ENCODE results near the gene DSEL. TPM values are rescaled to one million over a fixed set of nuclear protein-coding genes. Genes with fewer than 3 reads are reported as not detected.

The DSEL gene
- 1 to 10 TPM in 2 of 5 experiments, under 1 TPM in 2, not detected in 1; 0.54 to 1.1 (median 1.0) TPM for total RNA-seq
- polyA plus RNA-seq = under 1 TPM; 0.23 to 0.33 TPM
- 3.8 reads per million, percentile 19 among the genes with 10 or more reads in this experiment for total RNA-seq

DNA sequence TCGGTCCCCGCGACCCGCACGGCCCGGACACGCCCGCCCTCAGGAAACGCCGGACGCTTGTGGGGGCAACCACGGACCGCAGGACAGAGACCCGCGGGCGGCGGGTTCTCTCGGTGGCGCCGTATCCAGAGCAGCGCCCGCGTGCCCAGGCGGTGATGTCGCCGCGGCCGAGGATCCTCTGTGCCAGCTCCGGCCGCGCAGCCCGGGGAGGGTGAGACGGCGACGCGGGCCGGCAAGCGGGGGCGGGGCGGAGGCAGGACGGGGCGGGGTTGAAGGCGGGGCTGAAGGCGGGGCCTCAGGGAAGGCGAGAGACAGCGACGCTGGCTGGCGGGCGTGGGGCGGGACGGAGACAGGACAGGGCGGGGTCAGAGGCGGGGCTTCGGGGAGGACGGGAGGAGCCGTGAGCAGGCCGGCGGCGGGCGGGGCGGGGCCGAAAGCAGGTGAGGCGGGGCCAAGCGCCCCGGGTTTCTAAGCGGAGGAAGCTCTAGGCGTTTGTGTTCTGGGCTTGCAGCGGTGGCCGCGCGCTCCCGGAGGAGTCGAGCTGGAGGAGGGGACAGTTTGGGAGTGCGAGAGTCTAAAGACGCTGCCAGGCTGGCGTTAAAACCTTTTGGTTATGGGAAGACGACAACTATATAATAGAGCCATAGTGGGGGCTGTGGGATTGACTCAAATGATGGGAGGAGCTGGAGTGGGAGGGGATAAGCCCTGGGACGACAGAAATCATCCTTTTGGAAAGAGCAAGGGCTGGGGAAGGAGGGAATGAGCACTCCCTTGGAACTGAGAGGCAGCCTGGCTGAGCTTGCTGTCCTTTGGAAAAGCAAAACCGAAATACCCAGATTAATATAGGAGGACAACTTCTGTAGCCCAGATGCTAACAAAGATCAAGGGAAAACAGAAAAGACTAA lies at the start of gene DSEL:
Gene DSEL (minus strand): TSS at position 182 of the 905 bp plus-strand sequence. CDS start 2,112 bp downstream, outside the sequence.
- peak within 1 kb of the TSS; percentile 83 for H3K4me3 ChIP-seq (ENCODE audit: low read length)
- peak; percentile 99 for ATAC-seq
- peak within 1 kb of the TSS; percentile 88 to 97 (median 96) for H3K4me3 Mint-ChIP-seq

DNA sequence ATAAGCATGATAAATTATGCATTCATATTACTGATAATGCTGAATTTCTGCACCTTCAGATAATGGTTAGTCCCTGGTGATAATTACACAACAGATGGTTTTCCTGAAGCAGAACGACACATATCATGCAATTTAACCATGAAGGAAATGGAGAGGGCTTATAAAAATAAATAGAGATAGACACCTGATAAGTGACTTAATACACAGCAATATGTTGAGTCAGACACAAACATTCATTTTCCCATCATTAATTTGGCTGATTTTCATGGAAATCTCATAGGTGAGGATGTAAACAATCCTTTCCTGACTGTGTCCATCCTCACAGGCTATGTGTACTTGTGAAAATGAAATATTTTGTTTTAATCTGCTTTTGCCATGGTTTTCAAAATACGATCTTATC lies 36.9 kb upstream of the DSEL start:
- DNase-seq (no peak), ATAC-seq (no peak)
- no peaks in the 10 kb centered on the region for H3K4me1 ChIP-seq (ENCODE audit: control insufficient read depth in 2 of 2, insufficient read depth in 2 of 2, low read length in 2 of 2)
- no peak overlapping the region for H3K4me3 ChIP-seq (ENCODE audit: low read length)
- H3K9me3 Mint-ChIP-seq = peaks cover 0 to 8% (median 0%) of the 10 kb centered on the region in 11 donors
- CTCF ChIA-PET = no interaction called here
- H3K27ac Mint-ChIP-seq = no peak overlapping the region
- no peaks in the 10 kb centered on the region for H3K27me3 ChIP-seq (ENCODE audit: control insufficient read depth in 2 of 2, insufficient read depth in 2 of 2, low read length in 2 of 2)
- intact Hi-C loops (cut with micrococcal nuclease) = no loop called here
- peaks cover 0 to 7% (median 4%) of the 10 kb centered on the region in 5 donors for H3K27me3 Mint-ChIP-seq
- no peaks in the 10 kb centered on the region for H3K9me3 ChIP-seq (ENCODE audit: control insufficient read depth in 2 of 3, low read length in 3 of 3)
- no peaks in the 10 kb centered on the region for H3K36me3 ChIP-seq (ENCODE audit: control insufficient read depth in 2 of 3, insufficient read depth in 3 of 3, low read length in 3 of 3)
- no peak overlapping the region for H3K4me3 Mint-ChIP-seq
- H3K36me3 Mint-ChIP-seq = no peaks in the 10 kb centered on the region
- POLR2A ChIA-PET = no interaction called here
- peaks cover 0 to 4% (median 0%) of the 10 kb centered on the region in 7 donors for H3K4me1 Mint-ChIP-seq
- H3K27ac ChIP-seq (ENCODE audit: low read depth, low read length) = no peak overlapping the region

More for the DNA sequence above, at the start of gene DSEL:
- ChIA-PET CTCF (interaction anchor here (0.6 to 0.7 kb wide), 3 partner anchors 11 to 480 kb away, joined by 3 read pairs; no protein-coding TSS in a partner anchor), POLR2A (interaction anchor here (0.5 to 0.6 kb wide), 2 partner anchors 65 to 121 kb away, joined by 3 read pairs; no protein-coding TSS in a partner anchor)
- Histone ChIP-seq H3K9me3 (ENCODE audit: control insufficient read depth in 2 of 3, low read length in 3 of 3) (no peaks in the 10 kb centered on the region), H3K27ac (ENCODE audit: low read depth, low read length) (no peak within 1 kb of the TSS), H3K27me3 (ENCODE audit: control insufficient read depth in 2 of 2, insufficient read depth in 2 of 2, low read length in 2 of 2) (no peaks in the 10 kb centered on the region), H3K36me3 (ENCODE audit: control insufficient read depth in 2 of 3, insufficient read depth in 3 of 3, low read length in 3 of 3) (no peaks in the 10 kb centered on the region), H3K4me1 (ENCODE audit: control insufficient read depth in 2 of 2, insufficient read depth in 2 of 2, low read length in 2 of 2) (peaks cover 11 to 14% of the 10 kb centered on the region in 2 donors)
- peaks cover 0 to 59% (median 0%) of the 10 kb centered on the region in 5 donors for H3K27me3 Mint-ChIP-seq
- H3K9me3 Mint-ChIP-seq = no peaks in the 10 kb centered on the region
- H3K36me3 Mint-ChIP-seq = no peaks in the 10 kb centered on the region
- H3K4me1 Mint-ChIP-seq = peaks cover 16 to 34% (median 31%) of the 10 kb centered on the region in 7 donors
- peak; percentile 90 to 99 (median 96) for DNase-seq
- H3K27ac Mint-ChIP-seq = peak within 1 kb of the TSS in 7 of 9 donors; percentile 62 to 92 (median 78)
- intact Hi-C loops (cut with micrococcal nuclease) = loop anchor here (1.0 to 5.0 kb wide), 7 partner anchors 98 to 1219 kb away; partner anchors contain the start of gene TMX3 (in 2 of the 2)

DNA sequence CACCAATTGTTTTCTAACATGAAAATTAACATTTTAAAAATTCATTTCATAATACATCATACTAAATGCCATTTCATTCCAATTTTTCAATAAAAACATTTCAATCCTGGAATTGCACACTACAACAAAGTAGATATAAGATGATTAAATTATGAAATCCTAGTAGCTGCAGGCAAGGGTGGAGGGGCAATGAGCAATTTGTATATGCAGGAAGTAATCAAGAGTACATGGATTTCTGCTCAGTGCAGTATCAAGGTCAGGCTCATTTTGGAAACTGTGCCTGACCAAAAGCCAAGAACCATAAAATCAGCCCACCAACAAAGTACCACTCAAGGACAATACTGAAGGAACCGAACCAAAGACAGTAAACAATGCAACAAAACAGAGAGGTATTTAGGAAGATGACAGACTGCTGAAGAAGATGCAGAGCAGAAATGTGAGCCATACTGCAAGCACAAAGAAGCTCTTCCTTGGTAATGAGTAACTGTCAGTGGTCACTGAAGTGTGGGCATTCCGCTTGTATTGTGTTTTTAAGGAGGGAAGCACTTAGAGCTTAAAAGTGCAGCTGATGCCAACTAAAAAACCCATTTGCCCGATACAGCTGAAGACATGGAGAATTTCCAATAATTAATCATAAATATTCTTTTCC lies 34.5 kb upstream of the DSEL start:
- H3K27ac Mint-ChIP-seq = no peak overlapping the region
- DNase-seq (no peak), ATAC-seq (no peak)
- no peak overlapping the region for H3K4me3 Mint-ChIP-seq
- H3K9me3 ChIP-seq (ENCODE audit: control insufficient read depth in 2 of 3, low read length in 3 of 3) = no peaks in the 10 kb centered on the region
- ChIA-PET POLR2A (no interaction called here), CTCF (no interaction called here)
- H3K4me3 ChIP-seq (ENCODE audit: low read length) = no peak overlapping the region
- no peaks in the 10 kb centered on the region for H3K27me3 ChIP-seq (ENCODE audit: control insufficient read depth in 2 of 2, insufficient read depth in 2 of 2, low read length in 2 of 2)
- H3K4me1 Mint-ChIP-seq = peaks cover 0 to 4% (median 0%) of the 10 kb centered on the region in 7 donors
- intact Hi-C loops (cut with micrococcal nuclease) = no loop called here
- H3K27ac ChIP-seq (ENCODE audit: low read depth, low read length) = no peak overlapping the region
- H3K36me3 Mint-ChIP-seq = no peaks in the 10 kb centered on the region
- no peaks in the 10 kb centered on the region for H3K36me3 ChIP-seq (ENCODE audit: control insufficient read depth in 2 of 3, insufficient read depth in 3 of 3, low read length in 3 of 3)
- H3K9me3 Mint-ChIP-seq = no peaks in the 10 kb centered on the region
- H3K4me1 ChIP-seq (ENCODE audit: control insufficient read depth in 2 of 2, insufficient read depth in 2 of 2, low read length in 2 of 2) = no peaks in the 10 kb centered on the region
- peaks cover 0 to 14% (median 5%) of the 10 kb centered on the region in 5 donors for H3K27me3 Mint-ChIP-seq

DNA sequence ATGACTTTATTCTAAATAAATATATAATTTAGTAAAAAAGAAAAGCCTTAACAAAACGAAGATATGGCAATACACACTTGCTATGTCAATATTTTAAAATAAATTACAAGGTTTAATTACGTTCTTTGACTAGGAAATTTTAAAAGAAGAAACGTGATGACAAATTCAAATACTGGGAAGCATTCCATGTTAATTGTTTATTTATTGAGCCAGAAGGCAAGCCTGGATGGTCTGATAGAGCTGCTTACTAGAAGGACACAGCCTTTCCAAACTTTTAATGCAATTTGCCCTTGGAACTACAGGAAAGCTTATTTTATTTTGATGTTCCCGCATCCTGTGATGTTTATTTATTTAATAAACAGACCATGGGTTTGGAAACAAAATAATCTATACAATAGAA lies 33.4 kb upstream of the DSEL start:
- Mint-ChIP-seq H3K4me3 (no peak overlapping the region), H3K4me1 (peaks cover 0 to 4% (median 0%) of the 10 kb centered on the region in 7 donors), H3K27me3 (peaks cover 0 to 14% (median 5%) of the 10 kb centered on the region in 5 donors), H3K27ac (no peak overlapping the region), H3K36me3 (no peaks in the 10 kb centered on the region), H3K9me3 (no peaks in the 10 kb centered on the region)
- ChIA-PET CTCF (no interaction called here), POLR2A (no interaction called here)
- Histone ChIP-seq H3K4me3 (ENCODE audit: low read length) (no peak overlapping the region), H3K36me3 (ENCODE audit: control insufficient read depth in 2 of 3, insufficient read depth in 3 of 3, low read length in 3 of 3) (no peaks in the 10 kb centered on the region), H3K27me3 (ENCODE audit: control insufficient read depth in 2 of 2, insufficient read depth in 2 of 2, low read length in 2 of 2) (no peaks in the 10 kb centered on the region), H3K9me3 (ENCODE audit: control insufficient read depth in 2 of 3, low read length in 3 of 3) (no peaks in the 10 kb centered on the region), H3K27ac (ENCODE audit: low read depth, low read length) (no peak overlapping the region), H3K4me1 (ENCODE audit: control insufficient read depth in 2 of 2, insufficient read depth in 2 of 2, low read length in 2 of 2) (no peaks in the 10 kb centered on the region)
- DNase-seq (no peak), ATAC-seq (no peak)
- intact Hi-C loops (cut with micrococcal nuclease) = no loop called here

DNA sequence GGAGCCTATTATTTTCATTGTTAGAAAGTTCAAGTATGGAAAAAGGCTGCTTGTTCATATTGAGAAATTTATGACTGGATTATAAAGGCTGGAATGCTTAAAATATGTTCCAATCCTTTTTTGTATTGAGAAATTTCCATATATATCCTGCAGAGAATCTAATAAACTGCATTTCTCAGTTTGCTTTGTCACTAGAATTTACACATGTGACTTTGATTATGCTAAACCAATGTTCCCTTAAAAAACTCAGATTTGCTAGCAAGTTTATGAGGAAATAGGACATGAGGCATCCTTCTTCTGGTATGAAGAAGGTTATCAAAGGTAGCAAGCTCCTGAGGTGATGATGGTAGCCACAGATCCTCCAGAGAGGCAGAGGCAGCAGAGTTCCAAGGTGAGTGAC lies 29.2 kb upstream of the DSEL start:
- Mint-ChIP-seq H3K9me3 (peaks cover 0 to 1% (median 0%) of the 10 kb centered on the region in 11 donors), H3K4me1 (peaks cover 0 to 7% (median 5%) of the 10 kb centered on the region in 7 donors), H3K4me3 (no peak overlapping the region), H3K27ac (no peak overlapping the region), H3K27me3 (peaks cover 0 to 18% (median 16%) of the 10 kb centered on the region in 5 donors), H3K36me3 (no peaks in the 10 kb centered on the region)
- Histone ChIP-seq H3K4me3 (ENCODE audit: low read length) (no peak overlapping the region), H3K27me3 (ENCODE audit: control insufficient read depth in 2 of 2, insufficient read depth in 2 of 2, low read length in 2 of 2) (no peaks in the 10 kb centered on the region), H3K36me3 (ENCODE audit: control insufficient read depth in 2 of 3, insufficient read depth in 3 of 3, low read length in 3 of 3) (no peaks in the 10 kb centered on the region), H3K27ac (ENCODE audit: low read depth, low read length) (no peak overlapping the region), H3K9me3 (ENCODE audit: control insufficient read depth in 2 of 3, low read length in 3 of 3) (no peaks in the 10 kb centered on the region), H3K4me1 (ENCODE audit: control insufficient read depth in 2 of 2, insufficient read depth in 2 of 2, low read length in 2 of 2) (no peaks in the 10 kb centered on the region)
- DNase-seq (no peak), ATAC-seq (no peak)
- intact Hi-C loops (cut with micrococcal nuclease) = no loop called here
- ChIA-PET POLR2A (no interaction called here), CTCF (no interaction called here)

DNA sequence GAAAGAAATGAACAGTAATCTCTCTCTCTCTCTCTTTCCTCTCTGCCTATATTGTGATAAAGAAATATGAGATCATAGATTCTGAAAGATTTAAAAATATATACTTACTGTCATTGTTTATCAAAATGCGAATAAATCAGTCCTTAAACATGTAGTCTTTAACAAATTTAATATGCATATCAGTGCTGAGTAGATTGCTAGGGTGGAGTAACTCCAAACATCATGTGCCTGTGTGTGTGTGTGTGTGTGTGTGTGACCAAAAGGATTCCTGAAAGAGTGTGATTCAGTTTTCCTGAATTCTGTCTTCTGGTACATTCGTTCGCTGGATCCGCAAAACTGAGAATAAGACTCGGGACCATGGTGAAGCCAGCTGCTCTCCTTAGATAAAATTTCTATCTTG lies 24.0 kb upstream of the DSEL start:
- H3K9me3 Mint-ChIP-seq = peaks cover 0 to 1% (median 0%) of the 10 kb centered on the region in 11 donors
- H3K27ac ChIP-seq (ENCODE audit: low read depth, low read length) = no peak overlapping the region
- no peaks in the 10 kb centered on the region for H3K9me3 ChIP-seq (ENCODE audit: control insufficient read depth in 2 of 3, low read length in 3 of 3)
- no peaks in the 10 kb centered on the region for H3K36me3 Mint-ChIP-seq
- H3K36me3 ChIP-seq (ENCODE audit: control insufficient read depth in 2 of 3, insufficient read depth in 3 of 3, low read length in 3 of 3) = no peaks in the 10 kb centered on the region
- H3K27me3 ChIP-seq (ENCODE audit: control insufficient read depth in 2 of 2, insufficient read depth in 2 of 2, low read length in 2 of 2) = no peaks in the 10 kb centered on the region
- ChIA-PET CTCF (no interaction called here), POLR2A (no interaction called here)
- peaks cover 0 to 7% (median 4%) of the 10 kb centered on the region in 7 donors for H3K4me1 Mint-ChIP-seq
- H3K4me1 ChIP-seq (ENCODE audit: control insufficient read depth in 2 of 2, insufficient read depth in 2 of 2, low read length in 2 of 2) = no peaks in the 10 kb centered on the region
- DNase-seq = no peak
- no peak overlapping the region for H3K4me3 Mint-ChIP-seq
- intact Hi-C loops (cut with micrococcal nuclease) = no loop called here
- H3K4me3 ChIP-seq (ENCODE audit: low read length) = no peak overlapping the region
- peaks cover 0 to 13% (median 5%) of the 10 kb centered on the region in 5 donors for H3K27me3 Mint-ChIP-seq
- H3K27ac Mint-ChIP-seq = no peak overlapping the region
- no peak for ATAC-seq
